ENCODE measurements around the gene RHBDD1.

DNA sequence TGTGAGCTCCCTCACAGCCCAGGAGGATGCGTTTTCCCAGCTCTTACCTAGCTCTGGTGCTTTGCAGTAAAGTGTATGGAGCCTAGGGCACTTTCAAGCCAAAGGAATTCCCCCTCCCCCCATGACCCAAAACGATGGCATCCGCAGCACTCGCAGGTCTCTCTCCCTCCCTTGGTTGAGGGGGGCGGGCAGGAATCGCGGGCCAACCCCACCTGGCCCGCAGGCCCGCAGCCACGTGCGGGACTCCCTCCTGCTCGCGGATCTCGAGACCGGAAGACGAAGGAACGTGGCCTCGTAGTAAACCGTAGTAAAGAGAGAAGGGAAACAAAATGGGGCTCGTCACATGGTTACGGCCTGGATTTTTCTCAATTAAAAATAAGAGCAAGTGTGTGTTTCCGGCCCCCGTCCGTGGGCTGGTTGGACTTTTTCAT is 44.8 kb upstream of the RHBDD1 start:
- TF ChIP-seq, protein P1, sequence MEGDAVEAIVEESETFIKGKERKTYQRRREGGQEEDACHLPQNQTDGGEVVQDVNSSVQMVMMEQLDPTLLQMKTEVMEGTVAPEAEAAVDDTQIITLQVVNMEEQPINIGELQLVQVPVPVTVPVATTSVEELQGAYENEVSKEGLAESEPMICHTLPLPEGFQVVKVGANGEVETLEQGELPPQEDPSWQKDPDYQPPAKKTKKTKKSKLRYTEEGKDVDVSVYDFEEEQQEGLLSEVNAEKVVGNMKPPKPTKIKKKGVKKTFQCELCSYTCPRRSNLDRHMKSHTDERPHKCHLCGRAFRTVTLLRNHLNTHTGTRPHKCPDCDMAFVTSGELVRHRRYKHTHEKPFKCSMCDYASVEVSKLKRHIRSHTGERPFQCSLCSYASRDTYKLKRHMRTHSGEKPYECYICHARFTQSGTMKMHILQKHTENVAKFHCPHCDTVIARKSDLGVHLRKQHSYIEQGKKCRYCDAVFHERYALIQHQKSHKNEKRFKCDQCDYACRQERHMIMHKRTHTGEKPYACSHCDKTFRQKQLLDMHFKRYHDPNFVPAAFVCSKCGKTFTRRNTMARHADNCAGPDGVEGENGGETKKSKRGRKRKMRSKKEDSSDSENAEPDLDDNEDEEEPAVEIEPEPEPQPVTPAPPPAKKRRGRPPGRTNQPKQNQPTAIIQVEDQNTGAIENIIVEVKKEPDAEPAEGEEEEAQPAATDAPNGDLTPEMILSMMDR (conservative IDR thresholded peaks at IDR 0.05) = no peak
- peak; percentile 27; the same call in 1 of the 2 replicates for TF ChIP-seq ZFX (IDR thresholded peaks at IDR 0.05)
